ENCODE measurements around the gene SPSB1.

Gene SPSB1

GRCh38 chr1:9355503-9355902 is 62.8 kb downstream of the SPSB1 start:
- Histone ChIP-seq H3K36me3 (ENCODE audit: low read depth) (peaks cover 11% of the 10 kb centered on the region), H3K27me3 (ENCODE audit: insufficient read depth, poor library complexity, severe bottlenecking) (no peaks in the 10 kb centered on the region), H3K4me3 (ENCODE audit: severe bottlenecking) (no peak overlapping the region), H3K4me1 (ENCODE audit: insufficient read depth, poor library complexity, severe bottlenecking) (no peaks in the 10 kb centered on the region), H3K9me3 (ENCODE audit: severe bottlenecking) (no peaks in the 10 kb centered on the region), H3K27ac (ENCODE audit: poor library complexity, severe bottlenecking) (no peak overlapping the region)
- ATAC-seq (ENCODE audit: low read depth) (no peak), DNase-seq (ENCODE audit: low spot score) (no peak)
- TF ChIP-seq CTCF (IDR thresholded peaks at IDR 0.05; ENCODE audit: poor library complexity, severe bottlenecking) = no peak

DNA sequence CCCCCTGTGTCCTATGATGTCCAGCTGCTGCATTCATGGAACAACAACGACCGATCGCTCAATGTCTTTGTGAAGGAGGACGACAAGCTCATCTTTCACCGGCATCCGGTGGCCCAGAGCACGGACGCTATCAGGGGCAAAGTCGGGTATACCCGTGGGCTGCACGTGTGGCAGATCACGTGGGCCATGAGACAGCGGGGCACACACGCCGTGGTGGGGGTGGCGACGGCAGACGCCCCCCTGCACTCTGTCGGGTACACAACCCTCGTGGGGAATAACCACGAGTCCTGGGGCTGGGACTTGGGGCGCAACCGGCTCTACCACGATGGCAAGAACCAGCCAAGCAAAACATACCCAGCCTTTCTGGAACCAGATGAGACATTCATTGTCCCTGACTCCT is 63.3 kb downstream of the SPSB1 start:
- Histone ChIP-seq H3K27me3 (ENCODE audit: insufficient read depth, poor library complexity, severe bottlenecking) (no peaks in the 10 kb centered on the region), H3K9me3 (ENCODE audit: severe bottlenecking) (no peaks in the 10 kb centered on the region), H3K36me3 (ENCODE audit: low read depth) (peaks cover 11% of the 10 kb centered on the region), H3K4me1 (ENCODE audit: insufficient read depth, poor library complexity, severe bottlenecking) (no peaks in the 10 kb centered on the region), H3K4me3 (ENCODE audit: severe bottlenecking) (no peak overlapping the region), H3K27ac (ENCODE audit: poor library complexity, severe bottlenecking) (no peak overlapping the region)
- no peak for TF ChIP-seq CTCF (IDR thresholded peaks at IDR 0.05; ENCODE audit: poor library complexity, severe bottlenecking)
- DNase-seq (ENCODE audit: low spot score) = no peak
- ATAC-seq (ENCODE audit: low read depth) = no peak

DNA sequence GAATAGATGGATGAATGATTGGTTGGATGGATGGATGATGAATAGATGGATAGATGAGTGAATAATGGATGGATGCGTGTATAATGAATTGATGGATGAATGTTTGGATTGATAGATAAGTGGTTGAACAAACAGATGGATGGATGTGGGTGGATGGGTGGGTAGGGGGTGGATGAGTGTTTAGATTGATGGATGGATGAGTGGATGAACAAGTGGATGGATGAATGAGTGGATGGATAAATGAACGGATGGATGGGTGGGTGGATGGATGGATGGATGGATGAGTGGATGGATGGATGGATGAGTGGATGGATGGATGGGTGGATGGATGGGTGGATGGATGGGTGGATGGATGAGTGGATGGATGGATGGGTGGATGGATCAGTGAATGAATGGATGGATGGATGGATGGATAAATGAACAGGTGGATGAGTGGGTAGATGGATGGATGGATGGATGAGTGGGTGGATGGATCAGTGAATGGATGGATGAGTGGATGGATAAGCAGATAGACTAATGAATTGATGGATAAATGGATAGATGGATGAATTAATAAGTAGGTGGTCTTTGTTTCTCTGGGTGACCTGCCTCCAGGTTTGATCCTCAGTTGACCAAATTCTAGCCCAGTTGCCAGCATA is 64.3 kb downstream of the SPSB1 start:
- Histone ChIP-seq H3K4me1 (ENCODE audit: insufficient read depth, poor library complexity, severe bottlenecking) (no peaks in the 10 kb centered on the region), H3K9me3 (ENCODE audit: severe bottlenecking) (no peaks in the 10 kb centered on the region), H3K27ac (ENCODE audit: poor library complexity, severe bottlenecking) (no peak overlapping the region), H3K27me3 (ENCODE audit: insufficient read depth, poor library complexity, severe bottlenecking) (no peaks in the 10 kb centered on the region), H3K4me3 (ENCODE audit: severe bottlenecking) (no peak overlapping the region), H3K36me3 (ENCODE audit: low read depth) (peaks cover 11% of the 10 kb centered on the region)
- DNase-seq (ENCODE audit: low spot score) (no peak), ATAC-seq (ENCODE audit: low read depth) (no peak)
- TF ChIP-seq CTCF (IDR thresholded peaks at IDR 0.05; ENCODE audit: poor library complexity, severe bottlenecking) = no peak

DNA sequence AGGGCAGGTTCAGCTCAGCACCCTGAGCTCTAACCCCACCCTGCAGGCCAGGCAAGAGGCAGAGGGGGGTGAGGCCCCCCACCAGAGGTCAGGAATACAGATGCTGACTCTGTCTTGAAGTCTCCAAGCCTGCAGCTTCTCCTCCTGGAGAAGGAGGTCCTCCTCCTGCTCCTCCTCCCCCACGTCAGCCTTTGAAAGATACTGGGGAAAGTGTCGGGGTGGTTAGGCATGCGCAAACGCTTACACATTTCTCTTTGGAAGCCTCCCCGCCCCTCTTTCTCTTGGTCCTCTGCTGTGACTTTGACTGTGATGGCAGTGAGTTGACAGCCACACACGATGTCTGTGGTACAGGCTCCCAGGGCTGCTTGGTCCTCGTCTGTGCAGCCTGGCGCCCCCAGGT is 65.3 kb downstream of the SPSB1 start:
- no peaks in the 10 kb centered on the region for H3K9me3 ChIP-seq (ENCODE audit: severe bottlenecking)
- no peak for TF ChIP-seq CTCF (IDR thresholded peaks at IDR 0.05; ENCODE audit: poor library complexity, severe bottlenecking)

GRCh38 chr1:9360371-9361064 is 67.8 kb downstream of the SPSB1 start:
- ATAC-seq (ENCODE audit: low read depth) = no peak; the same call in 2 of the 3 replicates
- no peaks in the 10 kb centered on the region for H3K4me1 ChIP-seq (ENCODE audit: insufficient read depth, poor library complexity, severe bottlenecking)
- H3K9me3 ChIP-seq (ENCODE audit: severe bottlenecking) = no peaks in the 10 kb centered on the region
- TF ChIP-seq CTCF (IDR thresholded peaks at IDR 0.05; ENCODE audit: poor library complexity, severe bottlenecking) = no peak
- H3K36me3 ChIP-seq (ENCODE audit: low read depth) = peaks cover 11% of the 10 kb centered on the region
- no peaks in the 10 kb centered on the region for H3K27me3 ChIP-seq (ENCODE audit: insufficient read depth, poor library complexity, severe bottlenecking)
- H3K4me3 ChIP-seq (ENCODE audit: severe bottlenecking) = no peak overlapping the region
- no peak for DNase-seq (ENCODE audit: low spot score)
- H3K27ac ChIP-seq (ENCODE audit: poor library complexity, severe bottlenecking) = no peak overlapping the region

More for the DNA sequence above, 65.3 kb downstream of the SPSB1 start:
- no peak overlapping the region for H3K27ac ChIP-seq (ENCODE audit: poor library complexity, severe bottlenecking)
- H3K36me3 ChIP-seq (ENCODE audit: low read depth) = peaks cover 11% of the 10 kb centered on the region
- H3K4me3 ChIP-seq (ENCODE audit: severe bottlenecking) = no peak overlapping the region
- ATAC-seq (ENCODE audit: low read depth) = no peak
- H3K4me1 ChIP-seq (ENCODE audit: insufficient read depth, poor library complexity, severe bottlenecking) = no peaks in the 10 kb centered on the region
- H3K27me3 ChIP-seq (ENCODE audit: insufficient read depth, poor library complexity, severe bottlenecking) = no peaks in the 10 kb centered on the region
- DNase-seq (ENCODE audit: low spot score) = no peak
